Right renal pelvis (tissue), 4 donors: ENCODE results near the gene CRACR2B. TPM values are rescaled to one million over a fixed set of nuclear protein-coding genes. Genes with fewer than 3 reads are reported as not detected.

Source experiments
- DNase-seq, 4 donors: peaks; one replicate each; pipeline ENCODE4 v3.0.0-alpha.2; 2013; ENCODE audit warnings: low read depth in 4 of 4, low spot score in 3 of 4, missing footprints in 1 of 4
- polyA plus RNA-seq, 4 donors: library from polyadenylated mRNA; unstranded; fragments of 120-200 nt; gene quantifications; one replicate each; pipeline ENCODE4 v1.2.1, GENCODE V29; 2013; ENCODE audit not compliant: insufficient read length in 4 of 4

Gene CRACR2B
- polyA plus RNA-seq, 4 donors = 11.5 to 20.7 (median 13.0) TPM

- no peak for DNase-seq
Observed at GRCh38 chr11:863910-864827, 36.5 kb downstream of the CRACR2B start.

- DNase-seq = no peak
Observed at GRCh38 chr11:864898-865297, 37.2 kb downstream of the CRACR2B start.

- DNase-seq = no peak
Observed at GRCh38 chr11:865462-866430, 38.0 kb downstream of the CRACR2B start.

DNA sequence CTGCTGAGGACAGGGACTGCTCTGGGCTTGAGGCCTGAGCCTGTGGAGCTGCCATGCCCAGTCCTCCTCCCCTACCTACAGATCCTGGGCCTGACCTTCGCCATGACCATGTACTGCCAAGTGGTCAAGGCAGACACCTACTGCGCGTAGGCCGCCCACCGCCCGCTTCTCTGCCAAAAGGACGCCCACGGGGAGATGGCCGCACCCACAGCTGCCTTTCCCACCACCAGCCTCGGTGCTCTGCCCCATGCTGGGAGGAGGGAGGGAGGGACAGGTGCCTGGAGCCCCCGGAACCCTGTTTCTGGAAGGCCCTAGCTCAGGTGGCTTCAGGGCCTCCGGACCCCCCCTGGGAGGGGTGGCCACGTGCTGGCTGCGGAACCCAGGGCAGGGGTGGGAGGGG lies 38.8 kb downstream of the CRACR2B start:
- DNase-seq = no peak

- DNase-seq = no peak
Observed at GRCh38 chr11:867856-868358, 40.2 kb downstream of the CRACR2B start.

- no peak for DNase-seq
Observed at GRCh38 chr11:868394-868793, 40.7 kb downstream of the CRACR2B start.

DNA sequence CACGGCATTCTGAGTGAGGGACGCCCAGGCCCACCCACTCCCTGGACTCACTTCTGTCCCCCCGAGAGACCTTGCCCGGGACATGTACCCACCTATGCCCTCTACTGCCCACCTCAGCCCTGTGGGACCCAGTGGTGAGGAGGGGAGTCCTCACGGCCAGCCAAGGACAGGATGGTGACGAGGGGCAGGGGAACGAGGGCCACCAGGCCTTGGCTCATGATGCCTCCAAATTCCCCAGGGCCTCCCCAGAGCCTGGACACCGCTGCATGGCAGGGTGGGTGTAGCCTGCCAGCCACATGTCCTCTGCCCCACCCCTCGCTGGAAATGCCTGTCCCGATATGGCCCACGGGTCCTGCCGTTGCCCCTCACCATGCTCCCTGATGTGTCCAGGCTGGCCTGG lies 41.1 kb downstream of the CRACR2B start:
- no peak for DNase-seq

DNA sequence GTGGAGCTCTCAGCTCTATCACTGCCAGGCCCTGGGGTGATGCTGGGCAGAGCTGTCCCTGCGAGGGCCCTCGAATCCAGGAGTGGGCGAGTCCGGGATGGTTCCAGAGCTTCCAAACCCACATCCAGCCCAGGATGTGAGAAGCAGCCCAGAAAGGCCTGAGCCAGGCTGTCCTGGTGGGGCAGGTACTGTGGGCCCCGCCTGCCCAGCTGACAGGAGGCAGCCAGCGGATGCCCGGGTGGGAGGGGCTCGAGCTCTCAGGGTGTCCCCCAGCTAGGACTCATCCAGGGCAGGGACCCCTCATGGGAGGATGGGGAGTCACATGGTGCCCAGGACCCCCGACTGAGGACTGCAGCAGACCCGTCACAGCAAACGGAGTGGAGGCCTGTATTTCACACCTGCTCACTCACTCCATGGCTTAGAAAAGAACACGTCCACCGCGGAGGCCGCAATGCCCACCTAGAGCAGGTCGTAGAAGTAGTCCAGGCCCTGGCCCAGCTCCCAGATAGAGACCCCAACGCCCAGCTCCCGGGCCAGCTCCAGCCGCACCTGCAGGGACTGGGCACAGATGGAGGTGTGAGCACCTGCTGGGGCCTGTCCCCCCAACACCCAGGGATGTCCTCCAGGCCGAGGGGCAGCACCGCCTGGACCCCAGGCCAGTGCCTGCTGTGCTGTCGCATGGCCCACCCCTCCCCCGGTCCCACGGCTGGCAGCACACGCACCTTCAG lies 41.8 kb downstream of the CRACR2B start:
- DNase-seq = no peak

DNA sequence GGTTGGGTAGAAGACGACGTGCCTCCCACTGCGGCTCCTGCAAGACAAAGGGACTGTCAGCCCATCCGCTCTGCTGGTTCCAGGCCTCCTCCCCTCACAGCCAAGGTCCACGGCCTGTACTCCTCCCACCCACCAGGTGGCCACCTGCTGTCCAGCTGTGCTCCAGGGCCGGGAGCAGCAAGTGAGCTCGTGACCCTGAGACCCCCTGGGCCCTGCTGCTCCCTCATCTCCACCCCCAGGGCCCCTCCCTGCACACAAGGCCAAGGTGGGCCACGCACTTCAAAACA lies 42.4 kb downstream of the CRACR2B start:
- DNase-seq = no peak

GRCh38 chr11:870418-870817 lies 42.7 kb downstream of the CRACR2B start:
- DNase-seq = no peak

- DNase-seq = no peak
Observed at GRCh38 chr11:871472-871871, 43.8 kb downstream of the CRACR2B start.

DNA sequence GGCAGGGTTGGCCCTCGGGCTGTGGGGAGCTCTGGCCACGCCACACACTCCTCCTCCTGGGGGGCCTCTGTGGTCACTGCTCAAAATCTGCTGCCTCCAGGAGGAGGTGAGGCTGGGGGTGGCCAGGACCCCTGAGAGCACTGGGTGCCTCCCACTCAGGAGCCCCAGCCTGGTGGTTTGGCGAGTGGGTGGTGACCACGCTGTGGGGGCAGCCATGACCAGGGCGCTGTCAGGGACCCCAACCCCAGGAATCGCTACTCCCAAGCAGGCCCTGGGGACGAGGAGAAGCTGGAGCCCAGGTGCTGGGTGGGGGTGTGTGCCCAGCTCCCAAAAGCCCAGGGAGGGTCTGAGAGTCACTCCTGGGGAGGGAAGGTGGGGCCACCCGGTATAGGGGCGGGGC lies 45.1 kb downstream of the CRACR2B start:
- DNase-seq = no peak

DNA sequence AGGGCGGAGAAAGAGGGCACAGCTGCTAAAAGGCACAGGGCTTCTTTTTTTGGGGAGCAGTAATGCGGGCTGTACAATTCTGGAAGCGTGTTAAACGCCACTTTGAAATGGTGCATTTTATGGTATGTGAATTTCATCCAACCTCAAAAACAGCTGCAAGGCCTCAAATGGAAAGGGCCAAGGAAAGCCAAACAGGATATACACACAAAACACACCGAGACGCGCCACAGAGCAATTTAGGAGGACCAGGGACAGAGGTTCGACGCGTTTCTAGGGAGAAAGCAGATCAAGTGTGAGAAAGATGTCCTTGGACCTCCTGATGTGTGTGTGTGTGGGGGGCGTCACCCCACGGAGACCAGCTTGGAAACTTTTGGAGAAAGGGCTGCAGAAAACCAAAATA lies 46.0 kb downstream of the CRACR2B start:
- no peak for DNase-seq

GRCh38 chr11:875203-875602 lies 47.5 kb downstream of the CRACR2B start:
- DNase-seq = no peak

DNA sequence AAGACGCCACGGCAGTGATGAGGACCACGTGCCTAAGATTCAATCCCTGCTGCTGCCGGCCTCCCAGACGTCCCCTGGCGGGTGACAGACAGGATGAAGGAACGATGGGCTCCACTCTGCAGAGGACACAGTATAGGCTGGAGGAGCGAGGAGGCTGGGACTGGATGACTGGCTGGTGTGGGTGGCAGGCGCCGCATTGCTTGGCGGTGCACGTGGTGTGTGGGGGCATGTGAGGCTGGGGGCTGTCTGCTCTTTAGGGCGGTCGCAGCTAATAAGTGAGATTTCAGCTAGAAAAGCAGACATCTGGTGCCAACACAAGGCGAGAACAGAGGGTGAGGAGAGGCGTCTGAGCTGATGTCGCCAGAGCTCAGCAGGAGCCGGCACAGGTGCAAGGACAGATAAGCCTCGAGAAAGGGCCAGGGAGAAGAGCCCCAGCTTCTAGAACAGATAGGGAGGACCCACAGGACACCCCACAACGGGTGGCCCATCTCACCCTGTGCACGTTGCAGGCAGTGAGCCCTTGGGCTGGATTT lies 48.1 kb downstream of the CRACR2B start:
- DNase-seq = no peak

- DNase-seq = no peak
Observed at GRCh38 chr11:876545-876944, 48.8 kb downstream of the CRACR2B start.

GRCh38 chr11:877565-877964 lies 49.8 kb downstream of the CRACR2B start:
- no peak for DNase-seq

DNA sequence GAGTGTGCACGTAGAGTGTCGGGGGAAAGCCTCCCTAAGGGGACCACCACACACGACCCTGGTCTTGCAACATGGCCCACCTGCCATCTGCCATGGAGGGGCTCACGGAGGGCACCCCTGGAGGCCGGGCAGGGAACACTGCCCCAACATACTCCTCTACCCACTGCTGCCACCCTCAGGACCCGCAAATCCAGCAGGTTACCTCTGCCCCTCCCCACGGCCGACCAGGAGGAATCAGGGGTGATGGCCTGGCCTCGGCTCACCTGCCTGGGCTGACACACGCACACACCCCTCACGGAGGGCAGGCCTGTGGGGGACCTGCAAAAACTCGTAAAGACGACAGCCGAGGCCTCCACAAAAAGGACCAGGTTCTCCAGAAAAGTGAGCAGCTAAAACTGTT lies 52.7 kb downstream of the CRACR2B start:
- no peak for DNase-seq
